DND-41 (cell line): ENCODE results near the gene TTC8.
"Not testable (repeated sequence)": the region's sequence is repeated elsewhere in the genome, so short reads cannot be mapped to it uniquely, and the experiment has no call there.

Experiments used
- ATAC-seq: fragments of 200-7000 bp; cut with Tn5 transposase; 3 replicates; pipeline ENCODE4 v1.9.1; 2021; ENCODE audit warnings: low read depth; ENCODE audit not compliant: insufficient read depth
- DNase-seq: peaks from one replicate; pipeline ENCODE4 v3.0.0-alpha.2; 2020
- H2AFZ ChIP-seq: 2 replicates; pipeline ENCODE4 v1.6.0; 2012; ENCODE audit warnings: low read depth, low read length
- H3K27ac ChIP-seq: 2 replicates; pipeline ENCODE4 v1.5.1; 2012; ENCODE audit warnings: low read length, inconsistent platforms
- H3K27me3 ChIP-seq: fragments of 200-600 bp; sonication (generic); 2 replicates; pipeline ENCODE4 v1.6.0; 2012; ENCODE audit warnings: low read length, mild to moderate bottlenecking, inconsistent platforms; ENCODE audit not compliant: insufficient read depth, poor library complexity
- H3K36me3 ChIP-seq: 2 replicates; pipeline ENCODE4 v1.5.1; 2012; ENCODE audit warnings: low read length, inconsistent platforms; ENCODE audit not compliant: insufficient read depth
- H3K4me1 ChIP-seq: 2 replicates; pipeline ENCODE4 v1.5.1; 2012; ENCODE audit warnings: mild to moderate bottlenecking, low read length; ENCODE audit not compliant: insufficient read depth
- H3K4me2 ChIP-seq: 2 replicates; pipeline ENCODE4 v1.6.0; 2012; ENCODE audit warnings: mild to moderate bottlenecking, moderate library complexity, low read length, inconsistent platforms; ENCODE audit not compliant: insufficient read depth
- H3K4me3 ChIP-seq, 2 experiments: fragments of 200-600 bp in 1 of 2; shearing (Covaris generic) in 1 of 2; 2 replicates each; pipeline ENCODE4 v1.5.1; 2012 to 2016; ENCODE audit warnings: inconsistent platforms in 2 of 2, low read length in 2 of 2, mild to moderate bottlenecking in 2 of 2, low read depth in 1 of 2, moderate library complexity in 1 of 2
- H3K79me2 ChIP-seq: 2 replicates; pipeline ENCODE4 v1.6.0; 2012; ENCODE audit warnings: low read length, inconsistent platforms; ENCODE audit not compliant: insufficient read depth
- H3K9ac ChIP-seq: 2 replicates; pipeline ENCODE4 v1.6.0; 2012; ENCODE audit warnings: low read depth, mild to moderate bottlenecking, inconsistent platforms, low read length, moderate library complexity
- H3K9me3 ChIP-seq: 2 replicates; pipeline ENCODE4 v1.5.1; 2012; ENCODE audit warnings: low read length, moderate library complexity, mild to moderate bottlenecking, inconsistent platforms; ENCODE audit not compliant: insufficient read depth, severe bottlenecking
- H4K20me1 ChIP-seq: 2 replicates; pipeline ENCODE4 v1.6.0; 2012; ENCODE audit warnings: low read length; ENCODE audit not compliant: insufficient read depth
- EZH2 ChIP-seq: IDR thresholded peaks from 3 replicates; pipeline ENCODE4 v1.6.1; 2012; ENCODE audit warnings: borderline replicate concordance, low read depth, mild to moderate bottlenecking, moderate library complexity, low read length, inconsistent platforms; ENCODE audit not compliant: severe bottlenecking
- TF ChIP-seq, protein P1 (sequence below): IDR thresholded peaks from 2 replicates; pipeline ENCODE4 v1.5.1; 2012; ENCODE audit warnings: borderline replicate concordance, low read length, moderate library complexity, mild to moderate bottlenecking; ENCODE audit not compliant: poor library complexity, severe bottlenecking; ENCODE audit errors: extremely low read depth

The TTC8 gene

DNA sequence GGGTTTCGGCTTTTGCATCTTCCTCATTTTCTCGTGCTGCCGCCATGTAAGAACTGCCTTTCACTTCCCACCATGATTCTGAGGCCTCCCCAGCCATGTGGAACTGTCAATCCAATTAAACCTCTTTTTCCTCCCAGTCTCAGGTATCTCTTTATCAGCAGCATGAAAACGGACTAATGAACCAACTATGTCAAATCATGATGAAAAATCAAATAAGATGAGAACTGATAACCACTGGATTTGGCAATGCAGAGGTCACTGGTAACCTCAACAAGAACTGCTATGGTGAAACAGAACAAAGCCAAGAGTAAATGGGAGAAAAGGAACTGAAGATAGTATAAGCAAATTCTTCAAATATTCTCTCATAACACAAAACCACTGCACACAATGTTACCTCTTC, 37.7 kb upstream of the TTC8 start:
- Histone ChIP-seq H3K4me1 (peaks cover 17% of the 10 kb centered on the region), H3K79me2 (peaks cover 25% of the 10 kb centered on the region; the same call in 1 of the 2 replicates), H3K4me3 (no peak overlapping the region), H3K9me3 (peaks cover 23% of the 10 kb centered on the region), H2AFZ (no peak overlapping the region), H3K9ac (no peak overlapping the region), H3K27me3 (no peaks in the 10 kb centered on the region), H4K20me1 (no peaks in the 10 kb centered on the region), H3K36me3 (no peaks in the 10 kb centered on the region; the same call in 1 of the 2 replicates), H3K27ac (no peak overlapping the region), H3K4me2 (no peak overlapping the region)
- no peak for ATAC-seq
- no peak for TF ChIP-seq EZH2
- TF ChIP-seq, protein P1, sequence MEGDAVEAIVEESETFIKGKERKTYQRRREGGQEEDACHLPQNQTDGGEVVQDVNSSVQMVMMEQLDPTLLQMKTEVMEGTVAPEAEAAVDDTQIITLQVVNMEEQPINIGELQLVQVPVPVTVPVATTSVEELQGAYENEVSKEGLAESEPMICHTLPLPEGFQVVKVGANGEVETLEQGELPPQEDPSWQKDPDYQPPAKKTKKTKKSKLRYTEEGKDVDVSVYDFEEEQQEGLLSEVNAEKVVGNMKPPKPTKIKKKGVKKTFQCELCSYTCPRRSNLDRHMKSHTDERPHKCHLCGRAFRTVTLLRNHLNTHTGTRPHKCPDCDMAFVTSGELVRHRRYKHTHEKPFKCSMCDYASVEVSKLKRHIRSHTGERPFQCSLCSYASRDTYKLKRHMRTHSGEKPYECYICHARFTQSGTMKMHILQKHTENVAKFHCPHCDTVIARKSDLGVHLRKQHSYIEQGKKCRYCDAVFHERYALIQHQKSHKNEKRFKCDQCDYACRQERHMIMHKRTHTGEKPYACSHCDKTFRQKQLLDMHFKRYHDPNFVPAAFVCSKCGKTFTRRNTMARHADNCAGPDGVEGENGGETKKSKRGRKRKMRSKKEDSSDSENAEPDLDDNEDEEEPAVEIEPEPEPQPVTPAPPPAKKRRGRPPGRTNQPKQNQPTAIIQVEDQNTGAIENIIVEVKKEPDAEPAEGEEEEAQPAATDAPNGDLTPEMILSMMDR, result no peak
- DNase-seq, result no peak

DNA sequence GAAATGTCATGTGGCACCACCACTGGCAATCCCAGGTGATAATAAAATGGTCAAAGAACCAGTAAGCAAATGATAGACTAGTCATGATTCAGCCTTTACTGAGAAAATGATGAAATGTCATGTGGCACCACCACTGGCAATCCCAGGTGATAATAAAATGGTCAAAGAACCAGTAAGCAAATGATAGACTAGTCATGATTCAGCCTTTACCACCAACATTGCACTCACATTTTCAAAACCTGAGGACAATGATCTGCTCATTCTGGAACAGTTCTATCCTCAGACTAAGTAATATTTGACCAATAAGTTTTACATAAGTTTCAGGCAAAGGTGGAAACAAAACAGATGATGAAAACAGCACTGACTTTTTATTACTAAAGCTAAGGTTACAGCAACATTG, 34.9 kb upstream of the TTC8 start:
- not testable (repeated sequence) for H2AFZ ChIP-seq, H3K4me3 ChIP-seq, DNase-seq, H3K9me3 ChIP-seq, H3K9ac ChIP-seq, ATAC-seq, H3K27me3 ChIP-seq, H3K27ac ChIP-seq, H4K20me1 ChIP-seq, H3K36me3 ChIP-seq
- Histone ChIP-seq H3K4me1 (peaks cover 31% of the 10 kb centered on the region), H3K79me2 (peaks cover 30% of the 10 kb centered on the region; the same call in 1 of the 2 replicates), H3K4me2 (0 out of 2 replicates have a peak overlapping the region, but pooled peaks have one; percentile 100)

DNA sequence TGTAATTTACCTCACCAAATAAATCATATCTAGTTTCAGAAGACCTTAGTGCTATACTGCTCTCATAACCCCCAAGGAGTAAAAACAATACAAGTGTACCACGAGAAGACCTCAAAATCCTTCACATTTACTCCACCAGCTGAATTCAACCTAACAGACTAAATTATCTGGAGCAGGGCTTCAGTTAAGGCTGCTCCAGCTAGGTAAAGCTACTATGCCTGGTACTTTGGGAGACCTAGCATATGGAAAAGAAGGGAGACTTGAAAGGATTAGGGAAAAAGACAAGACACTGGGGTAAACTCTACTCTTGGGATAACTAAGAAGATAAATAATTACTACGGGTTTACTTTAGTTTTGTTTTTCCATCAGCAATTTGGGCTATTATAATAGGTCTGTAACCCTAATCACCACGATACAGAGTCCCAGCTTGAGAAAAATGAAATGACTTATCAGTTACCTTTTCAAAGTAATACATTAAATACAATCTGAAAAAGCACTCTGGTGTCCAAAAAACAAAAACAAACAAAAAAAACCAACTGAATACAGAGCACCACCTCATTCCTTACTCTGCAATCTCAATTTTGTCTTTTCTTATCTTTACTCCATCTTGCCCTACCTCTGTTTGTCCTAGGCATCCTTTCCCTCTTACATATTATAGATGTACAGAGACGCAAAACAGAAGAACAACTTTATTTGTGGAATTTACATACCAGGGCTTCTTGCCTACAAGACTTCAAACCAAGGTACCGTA, 33.8 kb upstream of the TTC8 start:
- ATAC-seq (no peak), DNase-seq (no peak)
- H3K4me1 ChIP-seq, result peaks cover 31% of the 10 kb centered on the region
- TF ChIP-seq, protein P1, result no peak
- TF ChIP-seq EZH2, result no peak
- no peaks in the 10 kb centered on the region for H4K20me1 ChIP-seq
- H3K9ac ChIP-seq, result peak overlapping the region; percentile 81; the same call in 1 of the 2 replicates
- no peaks in the 10 kb centered on the region for H3K36me3 ChIP-seq
- H3K9me3 ChIP-seq, result peaks cover 2% of the 10 kb centered on the region
- no peak overlapping the region for H3K27ac ChIP-seq
- H2AFZ ChIP-seq, result no peak overlapping the region
- H3K4me2 ChIP-seq, result peak overlapping the region; percentile 100
- H3K79me2 ChIP-seq, result peaks cover 24% of the 10 kb centered on the region; the same call in 1 of the 2 replicates
- H3K4me3 ChIP-seq, result peak overlapping the region; percentile 5 to 97; a peak in 3 of 4 replicates
- no peaks in the 10 kb centered on the region for H3K27me3 ChIP-seq

DNA sequence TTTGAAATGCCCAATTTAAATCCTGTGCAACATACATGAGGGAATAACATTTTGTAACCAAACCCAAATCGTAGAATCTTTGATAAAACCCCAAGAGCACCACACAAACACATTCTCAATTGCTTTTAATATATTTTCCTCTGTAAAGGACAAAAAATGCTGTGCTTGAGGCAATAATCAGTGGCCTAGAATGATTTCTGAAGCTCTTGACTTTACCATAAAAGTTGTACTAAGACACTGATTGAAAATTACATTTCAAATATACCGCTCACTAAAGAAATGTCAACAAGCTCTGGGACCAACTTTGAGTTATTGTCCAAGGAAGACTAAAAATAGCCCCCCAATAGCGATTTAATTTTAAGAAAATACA, 33.2 kb upstream of the TTC8 start:
- Histone ChIP-seq H2AFZ (peak overlapping the region; percentile 91), H3K4me2 (peak overlapping the region; percentile 100)

More for the DNA sequence above, 33.2 kb upstream of the TTC8 start:
- Histone ChIP-seq H3K27me3 (no peaks in the 10 kb centered on the region), H3K79me2 (peaks cover 24% of the 10 kb centered on the region; the same call in 1 of the 2 replicates), H4K20me1 (no peaks in the 10 kb centered on the region), H3K9ac (peak overlapping the region; percentile 81), H3K36me3 (no peaks in the 10 kb centered on the region), H3K27ac (no peak overlapping the region), H3K4me1 (peaks cover 31% of the 10 kb centered on the region), H3K4me3 (peak overlapping the region; percentile 67 to 97; a peak in 3 of 4 replicates), H3K9me3 (peaks cover 2% of the 10 kb centered on the region)
- DNase-seq, result no peak
- TF ChIP-seq, protein P1, result no peak
- TF ChIP-seq EZH2, result no peak
- ATAC-seq, result no peak
